ENCODE results near the gene CORO7.

CORO7 gene

GRCh38 chr16:4320571-4321137, 95.7 kb downstream of the CORO7 start:
- Histone ChIP-seq H3K4me2 (ENCODE audit: low read length) (no peak overlapping the region), H3K79me2 (ENCODE audit: control insufficient read depth, insufficient read depth, low read length) (peaks cover 38% of the 10 kb centered on the region), H4K5ac (ENCODE audit: low read length) (no peak overlapping the region), H3K18ac (ENCODE audit: low read length) (no peak overlapping the region), H2AK5ac (ENCODE audit: low read length) (no peak overlapping the region), H3K56ac (ENCODE audit: low read length) (no peak overlapping the region), H3K27me3 (ENCODE audit: insufficient read depth, low read length, poor library complexity) (no peaks in the 10 kb centered on the region), H3K9ac (ENCODE audit: low read length) (no peak overlapping the region), H3K23ac (ENCODE audit: low read length) (no peak overlapping the region), H3K36me3 (ENCODE audit: control insufficient read depth, insufficient read depth, low read length) (no peaks in the 10 kb centered on the region), H3K4me3 (ENCODE audit: low read length) (no peak overlapping the region), H4K8ac (ENCODE audit: low read depth, low read length) (no peak overlapping the region), H2BK5ac (ENCODE audit: low read length) (no peak overlapping the region), H3K27ac (ENCODE audit: low read depth, low read length) (no peak overlapping the region), H3K4me1 (ENCODE audit: control insufficient read depth, low read depth, low read length) (peaks cover 4% of the 10 kb centered on the region), H3K4ac (ENCODE audit: low read depth, low read length) (no peak overlapping the region), H3K79me1 (ENCODE audit: low read length) (peaks cover 19% of the 10 kb centered on the region), H2BK120ac (ENCODE audit: low read depth, low read length) (no peak overlapping the region), H2BK15ac (replicated peaks; ENCODE audit: low read depth) (no peak overlapping the region)
- WGBS (ENCODE audit: extremely low coverage, insufficient coverage, low lambda C conversion rate), result no CpG with 5 or more reads among the region's 16 CpGs
- DNase-seq, result no peak

GRCh38 chr16:4319454-4320421, 96.7 kb downstream of the CORO7 start:
- Histone ChIP-seq H2BK120ac (ENCODE audit: low read depth, low read length) (no peak overlapping the region), H2BK5ac (ENCODE audit: low read length) (no peak overlapping the region), H4K5ac (ENCODE audit: low read length) (no peak overlapping the region), H3K27ac (ENCODE audit: low read depth, low read length) (no peak overlapping the region), H3K79me1 (ENCODE audit: low read length) (peaks cover 15% of the 10 kb centered on the region), H3K36me3 (ENCODE audit: control insufficient read depth, insufficient read depth, low read length) (no peaks in the 10 kb centered on the region), H3K79me2 (ENCODE audit: control insufficient read depth, insufficient read depth, low read length) (peaks cover 34% of the 10 kb centered on the region), H3K9ac (ENCODE audit: low read length) (no peak overlapping the region), H3K4me2 (ENCODE audit: low read length) (no peak overlapping the region), H3K27me3 (ENCODE audit: insufficient read depth, low read length, poor library complexity) (no peaks in the 10 kb centered on the region), H2BK15ac (replicated peaks; ENCODE audit: low read depth) (no peak overlapping the region), H3K4ac (ENCODE audit: low read depth, low read length) (no peak overlapping the region), H3K23ac (ENCODE audit: low read length) (no peak overlapping the region), H3K4me3 (ENCODE audit: low read length) (no peak overlapping the region), H3K18ac (ENCODE audit: low read length) (no peak overlapping the region), H2AK5ac (ENCODE audit: low read length) (no peak overlapping the region), H3K56ac (ENCODE audit: low read length) (peak overlapping the region; percentile 56), H4K8ac (ENCODE audit: low read depth, low read length) (no peak overlapping the region), H3K4me1 (ENCODE audit: control insufficient read depth, low read depth, low read length) (peaks cover 4% of the 10 kb centered on the region)
- no peak for DNase-seq
- WGBS (ENCODE audit: extremely low coverage, insufficient coverage, low lambda C conversion rate), result no CpG with 5 or more reads among the region's 37 CpGs

GRCh38 chr16:4318967-4319366, 97.4 kb downstream of the CORO7 start:
- peaks cover 13% of the 10 kb centered on the region for H3K79me1 ChIP-seq (ENCODE audit: low read length)
- H3K23ac ChIP-seq (ENCODE audit: low read length), result no peak overlapping the region
- H3K79me2 ChIP-seq (ENCODE audit: control insufficient read depth, insufficient read depth, low read length), result peaks cover 32% of the 10 kb centered on the region
- no peaks in the 10 kb centered on the region for H3K27me3 ChIP-seq (ENCODE audit: insufficient read depth, low read length, poor library complexity)
- no peak overlapping the region for H2BK15ac ChIP-seq (replicated peaks; ENCODE audit: low read depth)
- no peak overlapping the region for H3K4me2 ChIP-seq (ENCODE audit: low read length)
- H3K27ac ChIP-seq (ENCODE audit: low read depth, low read length), result no peak overlapping the region
- no peak overlapping the region for H3K18ac ChIP-seq (ENCODE audit: low read length)
- H3K56ac ChIP-seq (ENCODE audit: low read length), result peak overlapping the region; percentile 56
- no peak overlapping the region for H2BK120ac ChIP-seq (ENCODE audit: low read depth, low read length)
- H2BK5ac ChIP-seq (ENCODE audit: low read length), result no peak overlapping the region
- H3K4me3 ChIP-seq (ENCODE audit: low read length), result no peak overlapping the region
- no peaks in the 10 kb centered on the region for H3K36me3 ChIP-seq (ENCODE audit: control insufficient read depth, insufficient read depth, low read length)
- no peak overlapping the region for H4K5ac ChIP-seq (ENCODE audit: low read length)
- no peak overlapping the region for H2AK5ac ChIP-seq (ENCODE audit: low read length)
- peaks cover 4% of the 10 kb centered on the region for H3K4me1 ChIP-seq (ENCODE audit: control insufficient read depth, low read depth, low read length)
- no peak overlapping the region for H3K4ac ChIP-seq (ENCODE audit: low read depth, low read length)
- no CpG with 5 or more reads among the region's 5 CpGs for WGBS (ENCODE audit: extremely low coverage, insufficient coverage, low lambda C conversion rate)
- DNase-seq, result no peak
- H3K9ac ChIP-seq (ENCODE audit: low read length), result no peak overlapping the region
- H4K8ac ChIP-seq (ENCODE audit: low read depth, low read length), result no peak overlapping the region

- Histone ChIP-seq H3K27me3 (ENCODE audit: insufficient read depth, low read length, poor library complexity) (no peaks in the 10 kb centered on the region), H3K27ac (ENCODE audit: low read depth, low read length) (no peak overlapping the region)
These were observed 97.9 kb downstream of the CORO7 start for GRCh38 chr16:4318451-4318910.

GRCh38 chr16:4317532-4318450, 98.6 kb downstream of the CORO7 start:
- Histone ChIP-seq H3K4me3 (ENCODE audit: low read length) (no peak overlapping the region), H3K18ac (ENCODE audit: low read length) (no peak overlapping the region), H3K4me2 (ENCODE audit: low read length) (no peak overlapping the region), H3K56ac (ENCODE audit: low read length) (peak overlapping the region; percentile 0), H3K23ac (ENCODE audit: low read length) (no peak overlapping the region), H3K27me3 (ENCODE audit: insufficient read depth, low read length, poor library complexity) (no peaks in the 10 kb centered on the region), H3K4me1 (ENCODE audit: control insufficient read depth, low read depth, low read length) (peaks cover 2% of the 10 kb centered on the region), H3K36me3 (ENCODE audit: control insufficient read depth, insufficient read depth, low read length) (no peaks in the 10 kb centered on the region), H3K4ac (ENCODE audit: low read depth, low read length) (no peak overlapping the region), H2BK5ac (ENCODE audit: low read length) (no peak overlapping the region), H3K27ac (ENCODE audit: low read depth, low read length) (no peak overlapping the region), H3K9ac (ENCODE audit: low read length) (no peak overlapping the region), H3K79me2 (ENCODE audit: control insufficient read depth, insufficient read depth, low read length) (peaks cover 29% of the 10 kb centered on the region), H2AK5ac (ENCODE audit: low read length) (no peak overlapping the region), H2BK15ac (replicated peaks; ENCODE audit: low read depth) (no peak overlapping the region), H3K79me1 (ENCODE audit: low read length) (peaks cover 10% of the 10 kb centered on the region), H4K5ac (ENCODE audit: low read length) (no peak overlapping the region), H2BK120ac (ENCODE audit: low read depth, low read length) (no peak overlapping the region), H4K8ac (ENCODE audit: low read depth, low read length) (no peak overlapping the region)
- DNase-seq, result no peak
- no CpG with 5 or more reads among the region's 12 CpGs for WGBS (ENCODE audit: extremely low coverage, insufficient coverage, low lambda C conversion rate)

More at GRCh38 chr16:4318451-4318910, 97.9 kb downstream of the CORO7 start:
- no peak overlapping the region for H4K8ac ChIP-seq (ENCODE audit: low read depth, low read length)
- H3K4me3 ChIP-seq (ENCODE audit: low read length), result no peak overlapping the region
- no peak overlapping the region for H4K5ac ChIP-seq (ENCODE audit: low read length)
- peaks cover 12% of the 10 kb centered on the region for H3K79me1 ChIP-seq (ENCODE audit: low read length)
- H3K36me3 ChIP-seq (ENCODE audit: control insufficient read depth, insufficient read depth, low read length), result no peaks in the 10 kb centered on the region
- no peak overlapping the region for H3K18ac ChIP-seq (ENCODE audit: low read length)
- no peak overlapping the region for H2BK15ac ChIP-seq (replicated peaks; ENCODE audit: low read depth)
- H2BK120ac ChIP-seq (ENCODE audit: low read depth, low read length), result no peak overlapping the region
- H3K9ac ChIP-seq (ENCODE audit: low read length), result no peak overlapping the region
- peak overlapping the region; percentile 0 for H3K56ac ChIP-seq (ENCODE audit: low read length)
- DNase-seq, result no peak
- H2BK5ac ChIP-seq (ENCODE audit: low read length), result no peak overlapping the region
- WGBS (ENCODE audit: extremely low coverage, insufficient coverage, low lambda C conversion rate), result no CpG with 5 or more reads among the region's 13 CpGs
- H3K4me1 ChIP-seq (ENCODE audit: control insufficient read depth, low read depth, low read length), result peaks cover 2% of the 10 kb centered on the region
- no peak overlapping the region for H3K4ac ChIP-seq (ENCODE audit: low read depth, low read length)
- H2AK5ac ChIP-seq (ENCODE audit: low read length), result no peak overlapping the region
- H3K79me2 ChIP-seq (ENCODE audit: control insufficient read depth, insufficient read depth, low read length), result peaks cover 32% of the 10 kb centered on the region
- no peak overlapping the region for H3K23ac ChIP-seq (ENCODE audit: low read length)
- no peak overlapping the region for H3K4me2 ChIP-seq (ENCODE audit: low read length)

All from mesendoderm (in vitro differentiated cells).